Mucosa of gallbladder (tissue), 1 donor: ENCODE measurements around the gene AHCY. TPM values are rescaled to one million over a fixed set of nuclear protein-coding genes. Genes with fewer than 3 reads are reported as not detected.
"Not testable (repeated sequence)": the region's sequence is repeated elsewhere in the genome, so short reads cannot be mapped to it uniquely, and the experiment has no call there.

ENCODE experiments used
- DNase-seq: peaks from one replicate; pipeline ENCODE4 v3.0.0-alpha.2; 2020; ENCODE audit warnings: low spot score
- total RNA-seq: library from RNA; stranded (reverse); gene quantifications from one replicate; pipeline ENCODE4 v1.2.1, GENCODE V29; 2021
- donor health status: DM: no; HTN: no; CAD: no.

Gene AHCY
- total RNA-seq, 1 donor from 2014 or later = 70.9 TPM

GRCh38 chr20:34256629-34257124 lies 46.5 kb downstream of the AHCY start:
- DNase-seq = no peak

GRCh38 chr20:34254979-34255378 lies 48.2 kb downstream of the AHCY start:
- DNase-seq = no peak

- DNase-seq = not testable (repeated sequence)
These were observed 50.6 kb downstream of the AHCY start for GRCh38 chr20:34252431-34253086.

- no peak for DNase-seq
These were observed 51.5 kb downstream of the AHCY start for GRCh38 chr20:34251619-34252018.

- no peak for DNase-seq
These were observed 53.1 kb downstream of the AHCY start for GRCh38 chr20:34250005-34250404.

- DNase-seq = no peak
These were observed 53.9 kb downstream of the AHCY start for GRCh38 chr20:34249291-34249690.

- no peak for DNase-seq
These were observed 57.0 kb downstream of the AHCY start for GRCh38 chr20:34246126-34246626.

GRCh38 chr20:34243377-34243776 lies 59.8 kb downstream of the AHCY start:
- DNase-seq = no peak

- DNase-seq = no peak
These were observed 60.3 kb downstream of the AHCY start for GRCh38 chr20:34242879-34243278.

- DNase-seq = not testable (repeated sequence)
These were observed 61.1 kb downstream of the AHCY start for GRCh38 chr20:34242015-34242414.

GRCh38 chr20:34240693-34241615 lies 62.2 kb downstream of the AHCY start, which contains the start of gene ASIP:
ASIP (plus strand) TSS chr20:34241423; CDS start chr20:34260375, 18,952 bp downstream.
- no peak for DNase-seq

- DNase-seq = no peak
These were observed 63.0 kb downstream of the AHCY start for GRCh38 chr20:34240121-34240520.

- no peak for DNase-seq
These were observed 65.2 kb downstream of the AHCY start for GRCh38 chr20:34237942-34238341.

GRCh38 chr20:34235875-34236274 lies 67.3 kb downstream of the AHCY start:
- no peak for DNase-seq

GRCh38 chr20:34233687-34234086 lies 69.5 kb downstream of the AHCY start:
- no peak for DNase-seq

- DNase-seq = no peak
These were observed 70.6 kb downstream of the AHCY start for GRCh38 chr20:34232494-34233087.

GRCh38 chr20:34231634-34232033 lies 71.5 kb downstream of the AHCY start:
- no peak for DNase-seq

Other genes starting within 250 kb of the AHCY start
- gene EIF2S2, start 191.1 kb downstream of the AHCY start, total RNA-seq = 36.7 TPM
- not detected for gene ASIP, start 61.9 kb downstream of the AHCY start, total RNA-seq
- 46.2 TPM for gene ITCH, start 59.9 kb upstream of the AHCY start, total RNA-seq
- gene DYNLRB1, start 213.1 kb upstream of the AHCY start, total RNA-seq = 143 TPM